GM23338 (cell line): ENCODE measurements around the gene ZNHIT1. TPM values are rescaled to one million over a fixed set of nuclear protein-coding genes. Genes with fewer than 3 reads are reported as not detected.

Experiments
- ATAC-seq: fragments of 200-7000 bp; cut with Tn5 transposase; 3 replicates; pipeline ENCODE4 v1.9.1; 2020
- DNase-seq: peaks from one replicate; pipeline ENCODE4 v3.0.0-alpha.2; 2015; ENCODE audit warnings: low spot score
- H2AFZ ChIP-seq: fragments of 200-600 bp; sonication (generic); 2 replicates; pipeline ENCODE4 v1.8.0; 2016; ENCODE audit warnings: antibody characterized with exemption, mild to moderate bottlenecking, moderate library complexity
- H3F3A ChIP-seq: fragments of 200-600 bp; sonication (generic); replicated peaks from 2 replicates; pipeline ENCODE4 v1.8.0; 2017; ENCODE audit warnings: antibody characterized with exemption, mixed run types, low read depth
- H3K27ac ChIP-seq: fragments of 200-600 bp; sonication (generic); 2 replicates; pipeline ENCODE4 v1.6.1; 2016; ENCODE audit warnings: low read depth
- H3K27me3 ChIP-seq: fragments of 200-600 bp; sonication (generic); 2 replicates; pipeline ENCODE4 v1.8.0; 2016; ENCODE audit warnings: mild to moderate bottlenecking, mixed run types, moderate library complexity; ENCODE audit not compliant: insufficient read depth
- H3K36me3 ChIP-seq: fragments of 200-600 bp; sonication (generic); 2 replicates; pipeline ENCODE4 v1.8.0; 2016; ENCODE audit warnings: mild to moderate bottlenecking; ENCODE audit not compliant: insufficient read depth
- H3K4me1 ChIP-seq: fragments of 200-600 bp; sonication (generic); 2 replicates; pipeline ENCODE4 v1.8.0; 2016; ENCODE audit warnings: mild to moderate bottlenecking, moderate library complexity; ENCODE audit not compliant: insufficient read depth
- H3K4me2 ChIP-seq: fragments of 200-600 bp; sonication (generic); 2 replicates; pipeline ENCODE4 v1.7.1; 2017; ENCODE audit warnings: mixed run types
- H3K4me3 ChIP-seq: fragments of 200-600 bp; sonication (generic); 2 replicates; pipeline ENCODE4 v1.6.1; 2016; ENCODE audit warnings: mixed run types
- H3K79me2 ChIP-seq: fragments of 200-600 bp; sonication (generic); replicated peaks from 2 replicates; pipeline ENCODE4 v1.8.0; 2017; ENCODE audit warnings: mild to moderate bottlenecking; ENCODE audit not compliant: insufficient read depth
- H3K9me2 ChIP-seq: fragments of 200-600 bp; sonication (generic); 2 replicates; pipeline ENCODE4 v1.8.0; 2017; ENCODE audit not compliant: insufficient read depth
- H4K20me1 ChIP-seq: fragments of 200-600 bp; sonication (generic); replicated peaks from 2 replicates; pipeline ENCODE4 v1.8.0; 2017; ENCODE audit warnings: mild to moderate bottlenecking; ENCODE audit not compliant: insufficient read depth
- H3K27ac Mint-ChIP-seq: 2 replicates; pipeline ENCODE4 v1.8.0; 2020; ENCODE audit warnings: inconsistent platforms, mild to moderate bottlenecking, moderate library complexity, mixed read lengths
- H3K27me3 Mint-ChIP-seq: 3 replicates; pipeline ENCODE4 v1.8.0; 2022; ENCODE audit warnings: low read depth, mild to moderate bottlenecking, moderate library complexity, mixed read lengths, inconsistent platforms; ENCODE audit not compliant: insufficient read depth, poor library complexity
- H3K36me3 Mint-ChIP-seq: 3 replicates; pipeline ENCODE4 v1.8.0; 2021; ENCODE audit warnings: low read depth, mild to moderate bottlenecking, inconsistent platforms, moderate library complexity, mixed read lengths
- H3K4me1 Mint-ChIP-seq: 3 replicates; pipeline ENCODE4 v1.8.0; 2020; ENCODE audit warnings: mild to moderate bottlenecking, inconsistent platforms, mixed read lengths
- H3K4me3 Mint-ChIP-seq: 3 replicates; pipeline ENCODE4 v1.8.0; 2021; ENCODE audit warnings: moderate library complexity, mild to moderate bottlenecking, inconsistent platforms, mixed read lengths
- H3K9me3 Mint-ChIP-seq: 3 replicates; pipeline ENCODE4 v1.8.0; 2020; ENCODE audit warnings: moderate library complexity, mild to moderate bottlenecking, inconsistent platforms, mixed read lengths
- CREB1 ChIP-seq: fragments of 250-450 bp; sonication (Bioruptor Pico); IDR thresholded peaks from 2 replicates; pipeline ENCODE4 v1.5.0; 2020; ENCODE audit warnings: low read depth, mild to moderate bottlenecking, moderate library complexity
- EZH2 ChIP-seq: fragments of 200-600 bp; sonication (generic); IDR thresholded peaks from one replicate; pipeline ENCODE4 v1.8.0; 2017; ENCODE audit warnings: antibody characterized with exemption, mild to moderate bottlenecking, low read depth; ENCODE audit not compliant: unreplicated experiment
- EZH2phosphoT487 ChIP-seq: fragments of 200-600 bp; sonication (generic); IDR thresholded peaks from one replicate; pipeline ENCODE4 v1.8.1; 2018; ENCODE audit warnings: antibody characterized with exemption; ENCODE audit not compliant: unreplicated experiment
- JUNB ChIP-seq: IDR thresholded peaks from one replicate; pipeline ENCODE4 v1.6.1; 2016; ENCODE audit warnings: antibody characterized with exemption; ENCODE audit not compliant: unreplicated experiment
- NANOG ChIP-seq: IDR thresholded peaks from 2 replicates; pipeline ENCODE4 v1.6.1; 2016; ENCODE audit warnings: antibody characterized with exemption, borderline replicate concordance
- STAT1 ChIP-seq: IDR thresholded peaks from one replicate; pipeline ENCODE4 v1.6.1; 2016; ENCODE audit warnings: antibody characterized with exemption; ENCODE audit not compliant: unreplicated experiment
- ZNF114 ChIP-seq: fragments of 250-450 bp; sonication (Bioruptor Pico); IDR thresholded peaks from 2 replicates; pipeline ENCODE4 v1.5.0; 2020; ENCODE audit warnings: mild to moderate bottlenecking, moderate library complexity
- ZNF331 ChIP-seq: fragments of 250-450 bp; sonication (Bioruptor Pico); IDR thresholded peaks from 2 replicates; pipeline ENCODE4 v1.5.0; 2020; ENCODE audit warnings: low read depth, mild to moderate bottlenecking, moderate library complexity
- polyA plus RNA-seq: library from polyadenylated mRNA; unstranded; fragments of >200 nt; fragmentation: Nextera tagmentation; extraction: Ambion mirVana; gene quantifications from 2 replicates; pipeline ENCODE4 v1.2.1, GENCODE V29; 2016
- total RNA-seq: library from RNA; depleted of rRNA; stranded (reverse); fragments of >200 nt; shearing (Covaris generic); gene quantifications from 2 replicates; pipeline ENCODE4 v1.2.3, GENCODE V29; 2014
- TF ChIP-seq, protein P1 (sequence below), 2 experiments: fragments of 200-600 bp in 1 of 2; sonication (generic) in 1 of 2; conservative IDR thresholded peaks; 2 replicates each; pipeline versions ENCODE4 v1.5.1 to v1.6.1; 2016 to 2017; ENCODE audit warnings: antibody characterized with exemption in 2 of 2, low read depth in 2 of 2, mild to moderate bottlenecking in 2 of 2, moderate library complexity in 1 of 2
- TF ChIP-seq, protein P2 (sequence below): IDR thresholded peaks from one replicate; pipeline ENCODE4 v1.6.1; 2018; ENCODE audit warnings: antibody characterized with exemption; ENCODE audit not compliant: unreplicated experiment
- TF ChIP-seq, protein P3 (sequence below): IDR thresholded peaks from 2 replicates; pipeline ENCODE4 v1.6.1; 2016; ENCODE audit warnings: antibody characterized with exemption
- TF ChIP-seq, protein P4 (sequence below): fragments of 250-450 bp; sonication (Bioruptor Pico); IDR thresholded peaks from 2 replicates; pipeline ENCODE4 v1.5.0; 2020; ENCODE audit warnings: mild to moderate bottlenecking, moderate library complexity

Gene ZNHIT1
- total and polyA plus RNA-seq, 2 experiments from 2014 or later: 64.6 to 113 TPM

DNA sequence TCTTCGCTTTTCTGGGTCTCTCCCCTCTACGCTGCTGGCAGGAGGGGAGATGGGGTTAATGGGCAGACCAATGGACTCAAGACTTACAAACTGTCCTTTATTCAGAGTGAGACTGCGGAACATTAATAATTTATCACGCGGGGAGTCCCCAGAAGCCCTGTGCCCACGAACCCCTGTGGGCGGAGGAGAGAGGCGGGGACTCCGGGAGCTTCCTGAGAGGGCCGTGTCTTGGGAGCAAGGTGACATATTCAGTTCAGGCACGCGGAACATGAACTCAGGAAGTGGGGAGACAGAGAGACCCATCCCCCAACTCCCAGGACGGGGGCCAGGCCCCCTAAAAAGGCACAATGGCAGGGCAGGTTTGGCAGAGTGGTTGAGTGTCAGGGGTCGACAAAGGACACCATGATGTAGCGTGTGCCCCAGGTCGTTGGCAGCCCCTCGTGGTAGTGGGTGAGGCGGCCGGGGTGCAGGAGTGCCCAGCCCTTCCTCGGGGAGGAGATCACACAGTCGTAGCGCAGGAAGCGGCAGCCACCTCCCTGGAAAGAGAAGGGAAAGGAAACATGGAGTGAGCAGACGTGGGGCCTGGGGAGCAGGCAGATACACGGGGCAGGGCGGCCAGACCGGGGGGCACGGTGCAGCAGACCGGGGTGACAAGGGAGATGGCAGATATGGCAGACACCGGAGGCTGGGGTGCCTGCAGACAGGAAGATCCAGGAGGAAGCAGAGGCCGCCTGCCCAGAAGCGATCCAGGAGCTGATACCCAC is 11.9 kb upstream of the ZNHIT1 start (continued):
- TF ChIP-seq STAT1: no peak
- no peak for TF ChIP-seq EZH2phosphoT487
- TF ChIP-seq NANOG: no peak

DNA sequence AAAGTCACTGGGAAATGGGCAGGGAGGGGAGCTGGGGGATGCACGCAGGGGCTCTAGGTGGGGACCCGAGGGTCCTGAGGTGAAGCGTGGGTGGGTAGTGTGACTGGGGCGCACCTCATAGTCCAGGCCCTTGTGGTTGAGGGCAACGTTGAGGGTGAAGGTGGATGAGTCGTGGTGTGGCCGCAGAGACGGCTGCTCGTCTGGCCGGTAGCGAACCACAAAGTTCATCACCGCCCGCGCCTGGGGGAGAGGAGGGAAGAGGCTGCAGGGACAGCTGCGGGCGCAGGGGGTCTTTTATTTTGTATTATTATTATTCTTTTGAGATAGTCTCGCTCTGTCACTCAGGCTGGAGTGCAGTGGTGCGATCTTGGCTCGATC is 11.3 kb upstream of the ZNHIT1 start:
- H4K20me1 ChIP-seq: no peaks in the 10 kb centered on the region
- no peak overlapping the region for H3K4me3 Mint-ChIP-seq
- no peaks in the 10 kb centered on the region for H3K9me2 ChIP-seq
- H3K9me3 Mint-ChIP-seq: no peaks in the 10 kb centered on the region
- peaks cover 13% of the 10 kb centered on the region for H3K27me3 ChIP-seq
- DNase-seq (no peak), ATAC-seq (no peak)
- no peaks in the 10 kb centered on the region for H3K4me1 ChIP-seq
- no peak overlapping the region for H3K4me2 ChIP-seq
- H3K4me1 Mint-ChIP-seq: no peaks in the 10 kb centered on the region; the same call in 1 of the 3 replicates
- H3K27ac ChIP-seq: no peak overlapping the region
- no peak overlapping the region for H3K27ac Mint-ChIP-seq
- no peak overlapping the region for H2AFZ ChIP-seq
- no peaks in the 10 kb centered on the region; the same call in 1 of the 2 replicates for H3K36me3 ChIP-seq
- no peak overlapping the region for H3K4me3 ChIP-seq
- H3F3A ChIP-seq: peaks cover 7% of the 10 kb centered on the region
- H3K36me3 Mint-ChIP-seq: peaks cover 14% of the 10 kb centered on the region
- H3K79me2 ChIP-seq: no peaks in the 10 kb centered on the region
- peaks cover 5% of the 10 kb centered on the region for H3K27me3 Mint-ChIP-seq
- TF ChIP-seq EZH2 (no peak), EZH2phosphoT487 (no peak), JUNB (no peak), STAT1 (no peak), NANOG (no peak), CREB1 (no peak), ZNF331 (CRISPR knock-in tag) (no peak), ZNF114 (CRISPR knock-in tag) (no peak)
- TF ChIP-seq, protein P1, sequence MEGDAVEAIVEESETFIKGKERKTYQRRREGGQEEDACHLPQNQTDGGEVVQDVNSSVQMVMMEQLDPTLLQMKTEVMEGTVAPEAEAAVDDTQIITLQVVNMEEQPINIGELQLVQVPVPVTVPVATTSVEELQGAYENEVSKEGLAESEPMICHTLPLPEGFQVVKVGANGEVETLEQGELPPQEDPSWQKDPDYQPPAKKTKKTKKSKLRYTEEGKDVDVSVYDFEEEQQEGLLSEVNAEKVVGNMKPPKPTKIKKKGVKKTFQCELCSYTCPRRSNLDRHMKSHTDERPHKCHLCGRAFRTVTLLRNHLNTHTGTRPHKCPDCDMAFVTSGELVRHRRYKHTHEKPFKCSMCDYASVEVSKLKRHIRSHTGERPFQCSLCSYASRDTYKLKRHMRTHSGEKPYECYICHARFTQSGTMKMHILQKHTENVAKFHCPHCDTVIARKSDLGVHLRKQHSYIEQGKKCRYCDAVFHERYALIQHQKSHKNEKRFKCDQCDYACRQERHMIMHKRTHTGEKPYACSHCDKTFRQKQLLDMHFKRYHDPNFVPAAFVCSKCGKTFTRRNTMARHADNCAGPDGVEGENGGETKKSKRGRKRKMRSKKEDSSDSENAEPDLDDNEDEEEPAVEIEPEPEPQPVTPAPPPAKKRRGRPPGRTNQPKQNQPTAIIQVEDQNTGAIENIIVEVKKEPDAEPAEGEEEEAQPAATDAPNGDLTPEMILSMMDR (conservative IDR thresholded peaks at IDR 0.05; ENCODE audit: low read depth in 2 of 2): no peak
- TF ChIP-seq, protein P2, sequence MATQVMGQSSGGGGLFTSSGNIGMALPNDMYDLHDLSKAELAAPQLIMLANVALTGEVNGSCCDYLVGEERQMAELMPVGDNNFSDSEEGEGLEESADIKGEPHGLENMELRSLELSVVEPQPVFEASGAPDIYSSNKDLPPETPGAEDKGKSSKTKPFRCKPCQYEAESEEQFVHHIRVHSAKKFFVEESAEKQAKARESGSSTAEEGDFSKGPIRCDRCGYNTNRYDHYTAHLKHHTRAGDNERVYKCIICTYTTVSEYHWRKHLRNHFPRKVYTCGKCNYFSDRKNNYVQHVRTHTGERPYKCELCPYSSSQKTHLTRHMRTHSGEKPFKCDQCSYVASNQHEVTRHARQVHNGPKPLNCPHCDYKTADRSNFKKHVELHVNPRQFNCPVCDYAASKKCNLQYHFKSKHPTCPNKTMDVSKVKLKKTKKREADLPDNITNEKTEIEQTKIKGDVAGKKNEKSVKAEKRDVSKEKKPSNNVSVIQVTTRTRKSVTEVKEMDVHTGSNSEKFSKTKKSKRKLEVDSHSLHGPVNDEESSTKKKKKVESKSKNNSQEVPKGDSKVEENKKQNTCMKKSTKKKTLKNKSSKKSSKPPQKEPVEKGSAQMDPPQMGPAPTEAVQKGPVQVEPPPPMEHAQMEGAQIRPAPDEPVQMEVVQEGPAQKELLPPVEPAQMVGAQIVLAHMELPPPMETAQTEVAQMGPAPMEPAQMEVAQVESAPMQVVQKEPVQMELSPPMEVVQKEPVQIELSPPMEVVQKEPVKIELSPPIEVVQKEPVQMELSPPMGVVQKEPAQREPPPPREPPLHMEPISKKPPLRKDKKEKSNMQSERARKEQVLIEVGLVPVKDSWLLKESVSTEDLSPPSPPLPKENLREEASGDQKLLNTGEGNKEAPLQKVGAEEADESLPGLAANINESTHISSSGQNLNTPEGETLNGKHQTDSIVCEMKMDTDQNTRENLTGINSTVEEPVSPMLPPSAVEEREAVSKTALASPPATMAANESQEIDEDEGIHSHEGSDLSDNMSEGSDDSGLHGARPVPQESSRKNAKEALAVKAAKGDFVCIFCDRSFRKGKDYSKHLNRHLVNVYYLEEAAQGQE: no peak
- TF ChIP-seq, protein P3, sequence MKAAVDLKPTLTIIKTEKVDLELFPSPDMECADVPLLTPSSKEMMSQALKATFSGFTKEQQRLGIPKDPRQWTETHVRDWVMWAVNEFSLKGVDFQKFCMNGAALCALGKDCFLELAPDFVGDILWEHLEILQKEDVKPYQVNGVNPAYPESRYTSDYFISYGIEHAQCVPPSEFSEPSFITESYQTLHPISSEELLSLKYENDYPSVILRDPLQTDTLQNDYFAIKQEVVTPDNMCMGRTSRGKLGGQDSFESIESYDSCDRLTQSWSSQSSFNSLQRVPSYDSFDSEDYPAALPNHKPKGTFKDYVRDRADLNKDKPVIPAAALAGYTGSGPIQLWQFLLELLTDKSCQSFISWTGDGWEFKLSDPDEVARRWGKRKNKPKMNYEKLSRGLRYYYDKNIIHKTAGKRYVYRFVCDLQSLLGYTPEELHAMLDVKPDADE: no peak
- TF ChIP-seq, protein P4, sequence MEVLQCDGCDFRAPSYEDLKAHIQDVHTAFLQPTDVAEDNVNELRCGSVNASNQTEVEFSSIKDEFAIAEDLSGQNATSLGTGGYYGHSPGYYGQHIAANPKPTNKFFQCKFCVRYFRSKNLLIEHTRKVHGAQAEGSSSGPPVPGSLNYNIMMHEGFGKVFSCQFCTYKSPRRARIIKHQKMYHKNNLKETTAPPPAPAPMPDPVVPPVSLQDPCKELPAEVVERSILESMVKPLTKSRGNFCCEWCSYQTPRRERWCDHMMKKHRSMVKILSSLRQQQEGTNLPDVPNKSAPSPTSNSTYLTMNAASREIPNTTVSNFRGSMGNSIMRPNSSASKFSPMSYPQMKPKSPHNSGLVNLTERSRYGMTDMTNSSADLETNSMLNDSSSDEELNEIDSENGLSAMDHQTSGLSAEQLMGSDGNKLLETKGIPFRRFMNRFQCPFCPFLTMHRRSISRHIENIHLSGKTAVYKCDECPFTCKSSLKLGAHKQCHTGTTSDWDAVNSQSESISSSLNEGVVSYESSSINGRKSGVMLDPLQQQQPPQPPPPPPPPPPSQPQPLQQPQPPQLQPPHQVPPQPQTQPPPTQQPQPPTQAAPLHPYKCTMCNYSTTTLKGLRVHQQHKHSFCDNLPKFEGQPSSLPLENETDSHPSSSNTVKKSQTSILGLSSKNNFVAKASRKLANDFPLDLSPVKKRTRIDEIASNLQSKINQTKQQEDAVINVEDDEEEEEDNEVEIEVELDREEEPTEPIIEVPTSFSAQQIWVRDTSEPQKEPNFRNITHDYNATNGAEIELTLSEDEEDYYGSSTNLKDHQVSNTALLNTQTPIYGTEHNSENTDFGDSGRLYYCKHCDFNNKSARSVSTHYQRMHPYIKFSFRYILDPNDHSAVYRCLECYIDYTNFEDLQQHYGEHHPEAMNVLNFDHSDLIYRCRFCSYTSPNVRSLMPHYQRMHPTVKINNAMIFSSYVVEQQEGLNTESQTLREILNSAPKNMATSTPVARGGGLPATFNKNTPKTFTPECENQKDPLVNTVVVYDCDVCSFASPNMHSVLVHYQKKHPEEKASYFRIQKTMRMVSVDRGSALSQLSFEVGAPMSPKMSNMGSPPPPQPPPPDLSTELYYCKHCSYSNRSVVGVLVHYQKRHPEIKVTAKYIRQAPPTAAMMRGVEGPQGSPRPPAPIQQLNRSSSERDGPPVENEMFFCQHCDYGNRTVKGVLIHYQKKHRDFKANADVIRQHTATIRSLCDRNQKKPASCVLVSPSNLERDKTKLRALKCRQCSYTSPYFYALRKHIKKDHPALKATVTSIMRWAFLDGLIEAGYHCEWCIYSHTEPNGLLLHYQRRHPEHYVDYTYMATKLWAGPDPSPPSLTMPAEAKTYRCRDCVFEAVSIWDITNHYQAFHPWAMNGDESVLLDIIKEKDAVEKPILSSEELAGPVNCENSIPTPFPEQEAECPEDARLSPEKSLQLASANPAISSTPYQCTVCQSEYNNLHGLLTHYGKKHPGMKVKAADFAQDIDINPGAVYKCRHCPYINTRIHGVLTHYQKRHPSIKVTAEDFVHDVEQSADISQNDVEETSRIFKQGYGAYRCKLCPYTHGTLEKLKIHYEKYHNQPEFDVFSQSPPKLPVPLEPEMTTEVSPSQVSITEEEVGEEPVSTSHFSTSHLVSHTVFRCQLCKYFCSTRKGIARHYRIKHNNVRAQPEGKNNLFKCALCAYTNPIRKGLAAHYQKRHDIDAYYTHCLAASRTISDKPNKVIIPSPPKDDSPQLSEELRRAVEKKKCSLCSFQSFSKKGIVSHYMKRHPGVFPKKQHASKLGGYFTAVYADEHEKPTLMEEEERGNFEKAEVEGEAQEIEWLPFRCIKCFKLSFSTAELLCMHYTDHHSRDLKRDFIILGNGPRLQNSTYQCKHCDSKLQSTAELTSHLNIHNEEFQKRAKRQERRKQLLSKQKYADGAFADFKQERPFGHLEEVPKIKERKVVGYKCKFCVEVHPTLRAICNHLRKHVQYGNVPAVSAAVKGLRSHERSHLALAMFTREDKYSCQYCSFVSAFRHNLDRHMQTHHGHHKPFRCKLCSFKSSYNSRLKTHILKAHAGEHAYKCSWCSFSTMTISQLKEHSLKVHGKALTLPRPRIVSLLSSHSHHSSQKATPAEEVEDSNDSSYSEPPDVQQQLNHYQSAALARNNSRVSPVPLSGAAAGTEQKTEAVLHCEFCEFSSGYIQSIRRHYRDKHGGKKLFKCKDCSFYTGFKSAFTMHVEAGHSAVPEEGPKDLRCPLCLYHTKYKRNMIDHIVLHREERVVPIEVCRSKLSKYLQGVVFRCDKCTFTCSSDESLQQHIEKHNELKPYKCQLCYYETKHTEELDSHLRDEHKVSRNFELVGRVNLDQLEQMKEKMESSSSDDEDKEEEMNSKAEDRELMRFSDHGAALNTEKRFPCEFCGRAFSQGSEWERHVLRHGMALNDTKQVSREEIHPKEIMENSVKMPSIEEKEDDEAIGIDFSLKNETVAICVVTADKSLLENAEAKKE (CRISPR knock-in tag): no peak
